Measurements from ENCODE around the gene ZBTB43. TPM values are rescaled to one million over a fixed set of nuclear protein-coding genes. Genes with fewer than 3 reads are reported as not detected.
A peak's percentile ranks its signal among the peaks of the same experiment; 100 is the strongest.

Gene ZBTB43
- total and polyA plus RNA-seq, 7 donors = 1.8 to 12.2 (median 6.7) TPM

DNA sequence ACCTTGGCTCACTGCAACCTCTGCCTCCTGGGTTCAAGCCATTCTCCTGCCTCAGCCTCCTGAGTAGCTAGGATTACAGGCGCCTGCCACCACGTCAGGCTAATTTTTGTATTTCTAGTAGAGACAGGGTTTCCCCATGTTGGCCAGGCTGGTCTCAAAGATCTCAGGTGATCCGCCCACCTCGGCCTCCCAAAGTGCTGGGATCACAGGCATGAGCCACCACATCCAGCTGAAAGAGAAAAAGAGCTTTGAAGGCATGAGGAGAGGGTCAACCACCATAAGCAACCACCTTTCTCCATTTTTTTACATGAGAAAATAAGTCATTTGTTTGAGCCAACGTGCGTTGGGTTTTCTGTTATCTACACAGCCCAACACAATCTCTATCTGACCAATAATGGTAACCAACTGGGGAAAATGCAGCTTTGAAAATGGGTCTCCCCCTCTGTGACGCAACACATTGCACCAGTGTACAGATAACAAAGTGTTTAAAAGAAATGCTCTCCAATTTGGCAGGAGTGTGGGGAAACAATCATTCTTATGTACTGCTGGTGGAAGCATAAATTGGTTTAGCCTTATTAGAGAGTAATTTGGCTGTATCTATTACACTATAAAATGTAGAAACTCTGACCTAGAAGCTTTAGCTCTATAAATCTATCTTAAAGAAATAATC lies 45.8 kb upstream of the ZBTB43 start:
- Histone ChIP-seq H3K4me3 (no peak overlapping the region), H3K9me3 (no peaks in the 10 kb centered on the region), H3K27ac (no peak overlapping the region), H3K27me3 (peaks cover 0 to 35% (median 10%) of the 10 kb centered on the region in 3 donors), H3K4me1 (no peaks in the 10 kb centered on the region), H3K36me3 (no peaks in the 10 kb centered on the region)
- no peak for TF ChIP-seq POLR2A (IDR thresholded peaks at IDR 0.05)
- TF ChIP-seq CTCF (IDR thresholded peaks at IDR 0.05) = no peak
- no peak for TF ChIP-seq EP300 (IDR thresholded peaks at IDR 0.05)
- no peak for TF ChIP-seq POLR2AphosphoS5 (IDR thresholded peaks at IDR 0.05)
- WGBS, 2 donors = 83 to 93% methylated on average over 7 of the region's 7 CpGs
- intact Hi-C loops (cut with DNase I) = no loop called here
- no peak for DNase-seq

DNA sequence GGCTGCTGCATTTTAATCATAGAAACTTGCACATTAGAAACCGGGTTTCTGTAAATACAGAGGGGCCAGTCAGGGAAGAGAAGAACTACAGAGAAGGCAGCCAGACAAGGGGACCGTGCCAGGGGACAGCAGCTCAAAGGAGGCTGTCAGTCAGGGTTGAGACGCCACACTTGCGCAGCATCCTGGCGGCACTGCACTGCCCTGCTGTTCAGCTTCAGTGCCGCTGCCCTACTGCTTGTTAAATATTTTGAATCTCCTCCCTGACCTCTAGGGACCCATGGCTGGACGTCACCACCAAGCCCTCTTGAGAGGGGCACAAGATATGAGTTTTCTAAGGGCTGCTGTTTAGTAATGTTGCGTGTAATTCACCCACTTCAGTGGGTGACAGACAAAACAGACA lies 43.6 kb upstream of the ZBTB43 start:
- Histone ChIP-seq H3K27me3 (peaks cover 0 to 12% (median 5%) of the 10 kb centered on the region in 3 donors), H3K36me3 (no peaks in the 10 kb centered on the region), H3K27ac (no peak overlapping the region), H3K9me3 (no peaks in the 10 kb centered on the region), H3K4me3 (no peak overlapping the region), H3K4me1 (no peaks in the 10 kb centered on the region)
- intact Hi-C loops (cut with DNase I) = no loop called here
- WGBS, 2 donors = 47 to 64% methylated on average over 8 of the region's 8 CpGs
- no peak for TF ChIP-seq POLR2AphosphoS5 (IDR thresholded peaks at IDR 0.05)
- TF ChIP-seq CTCF (IDR thresholded peaks at IDR 0.05) = no peak
- TF ChIP-seq EP300 (IDR thresholded peaks at IDR 0.05) = no peak
- TF ChIP-seq POLR2A (IDR thresholded peaks at IDR 0.05) = no peak
- DNase-seq = no peak

- WGBS, 2 donors = 67 to 86% methylated on average over 7 of the region's 7 CpGs
- H3K9me3 ChIP-seq = no peaks in the 10 kb centered on the region
- H3K27me3 ChIP-seq = peaks cover 0 to 5% (median 0%) of the 10 kb centered on the region in 3 donors
- H3K4me3 ChIP-seq = no peak overlapping the region
- H3K27ac ChIP-seq = no peak overlapping the region
- DNase-seq = no peak
- TF ChIP-seq CTCF (IDR thresholded peaks at IDR 0.05) (no peak), POLR2AphosphoS5 (IDR thresholded peaks at IDR 0.05) (no peak), POLR2A (IDR thresholded peaks at IDR 0.05) (no peak), EP300 (IDR thresholded peaks at IDR 0.05) (no peak)
- no peaks in the 10 kb centered on the region for H3K36me3 ChIP-seq
- no peaks in the 10 kb centered on the region for H3K4me1 ChIP-seq
- intact Hi-C loops (cut with DNase I) = no loop called here
These were observed 41.6 kb upstream of the ZBTB43 start for GRCh38 chr9:126763130-126763764.

GRCh38 chr9:126773004-126773607 lies 31.7 kb upstream of the ZBTB43 start:
- Histone ChIP-seq H3K36me3 (no peaks in the 10 kb centered on the region), H3K27ac (no peak overlapping the region), H3K4me3 (no peak overlapping the region), H3K27me3 (peaks cover 0 to 41% (median 5%) of the 10 kb centered on the region in 3 donors), H3K9me3 (no peaks in the 10 kb centered on the region), H3K4me1 (no peaks in the 10 kb centered on the region)
- intact Hi-C loops (cut with DNase I) = no loop called here
- TF ChIP-seq CTCF (IDR thresholded peaks at IDR 0.05) = peak in 1 of 4 experiments; percentile 16
- TF ChIP-seq POLR2AphosphoS5 (IDR thresholded peaks at IDR 0.05) = no peak
- no peak for TF ChIP-seq POLR2A (IDR thresholded peaks at IDR 0.05)
- TF ChIP-seq EP300 (IDR thresholded peaks at IDR 0.05) = no peak
- WGBS, 2 donors = 50 to 54% methylated on average over 14 of the region's 14 CpGs
- no peak for DNase-seq

All from sigmoid colon (tissue), 7 donors.